NT2/D1 (cell line): ENCODE data around the gene SLC10A1.

Experiments used
- DNase-seq: peaks from one replicate; pipeline ENCODE4 v3.0.0-alpha.2; 2011; ENCODE audit warnings: low read depth, low spot score
- H3K27me3 ChIP-seq: 2 replicates; pipeline ENCODE4 v1.6.0; 2011; ENCODE audit warnings: mild to moderate bottlenecking; ENCODE audit not compliant: insufficient read length, insufficient read depth
- H3K36me3 ChIP-seq: 2 replicates; pipeline ENCODE4 v1.6.1; 2011; ENCODE audit warnings: mild to moderate bottlenecking, low read length, mixed read lengths; ENCODE audit not compliant: insufficient read depth, insufficient read length
- H3K4me1 ChIP-seq: 2 replicates; pipeline ENCODE4 v1.5.1; 2011; ENCODE audit not compliant: insufficient read depth, insufficient read length
- H3K4me3 ChIP-seq: 2 replicates; pipeline ENCODE4 v1.5.1; 2011; ENCODE audit warnings: low read depth; ENCODE audit not compliant: insufficient read length
- H3K9ac ChIP-seq: 2 replicates; pipeline ENCODE4 v1.6.0; 2011; ENCODE audit warnings: low read depth; ENCODE audit not compliant: insufficient read length
- H3K9me3 ChIP-seq: 2 replicates; pipeline ENCODE4 v1.5.1; 2011; ENCODE audit warnings: mild to moderate bottlenecking, low read length; ENCODE audit not compliant: insufficient read depth
- SUZ12 ChIP-seq: IDR thresholded peaks from 2 replicates; pipeline ENCODE4 v1.6.1; 2011; ENCODE audit not compliant: insufficient read length, insufficient read depth; ENCODE audit errors: extremely low read depth
- YY1 ChIP-seq: IDR thresholded peaks from 2 replicates; pipeline ENCODE4 v1.6.1; 2011; ENCODE audit not compliant: insufficient read length, insufficient read depth
- ZNF274 ChIP-seq: IDR thresholded peaks from 2 replicates; pipeline ENCODE4 v1.6.1; 2011; ENCODE audit warnings: mild to moderate bottlenecking, low read depth, low read length

Gene SLC10A1

DNA sequence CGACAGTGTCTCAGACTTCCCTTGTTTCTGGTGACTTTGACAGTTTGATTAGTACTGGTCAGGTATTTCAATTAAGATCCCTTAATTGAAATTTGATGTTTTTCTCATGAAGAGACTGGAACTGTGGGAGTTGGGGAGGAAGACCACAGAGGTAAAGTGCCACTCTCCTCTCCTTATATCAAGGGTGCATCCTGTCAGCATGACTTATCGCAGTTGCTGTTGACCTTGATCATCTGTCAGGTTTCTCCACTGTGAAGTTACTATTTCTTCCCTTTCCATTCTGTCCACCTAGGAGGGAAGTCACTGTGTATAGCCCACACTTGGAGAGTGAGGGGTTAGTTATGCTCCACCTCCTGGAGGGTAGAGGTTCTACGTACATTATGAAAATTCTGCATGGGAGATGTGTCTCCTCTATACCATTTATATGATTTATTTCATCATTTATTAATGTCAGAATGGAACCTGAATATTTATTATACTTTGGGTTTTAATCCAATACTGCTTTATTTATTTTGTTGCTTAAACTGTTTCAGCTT lies 41.9 kb upstream of the SLC10A1 start:
- Histone ChIP-seq H3K36me3 (no peaks in the 10 kb centered on the region), H3K4me1 (peaks cover 3% of the 10 kb centered on the region), H3K9me3 (no peaks in the 10 kb centered on the region), H3K4me3 (no peak overlapping the region), H3K27me3 (no peaks in the 10 kb centered on the region), H3K9ac (no peak overlapping the region)
- TF ChIP-seq SUZ12: no peak
- TF ChIP-seq YY1: no peak
- TF ChIP-seq ZNF274: no peak
- no peak for DNase-seq

DNA sequence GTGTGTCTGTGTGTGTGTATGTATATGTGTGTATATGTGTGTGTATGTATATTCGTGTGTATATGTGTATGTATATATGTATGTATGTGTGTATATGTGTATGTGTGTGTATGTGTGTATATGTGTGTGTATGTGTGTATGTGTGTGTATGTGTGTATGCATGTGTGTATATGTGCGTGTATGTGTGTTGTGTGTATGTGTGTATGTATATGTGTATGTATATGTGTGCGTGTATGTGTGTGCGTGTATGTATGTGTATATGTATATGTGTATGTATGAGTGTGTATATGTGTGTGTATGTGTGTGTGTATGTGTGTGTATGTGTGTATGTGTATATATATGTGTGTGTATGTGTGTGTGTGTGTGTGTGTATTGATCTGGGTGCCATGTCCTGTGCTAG lies 31.8 kb upstream of the SLC10A1 start:
- H3K4me1 ChIP-seq: no peaks in the 10 kb centered on the region
- H3K36me3 ChIP-seq: no peaks in the 10 kb centered on the region
- H3K9ac ChIP-seq: no peak overlapping the region
- DNase-seq: no peak
- no peak for TF ChIP-seq YY1
- TF ChIP-seq ZNF274: no peak
- TF ChIP-seq SUZ12: no peak
- H3K9me3 ChIP-seq: no peaks in the 10 kb centered on the region; the same call in 1 of the 2 replicates
- H3K27me3 ChIP-seq: no peaks in the 10 kb centered on the region
- H3K4me3 ChIP-seq: no peak overlapping the region

DNA sequence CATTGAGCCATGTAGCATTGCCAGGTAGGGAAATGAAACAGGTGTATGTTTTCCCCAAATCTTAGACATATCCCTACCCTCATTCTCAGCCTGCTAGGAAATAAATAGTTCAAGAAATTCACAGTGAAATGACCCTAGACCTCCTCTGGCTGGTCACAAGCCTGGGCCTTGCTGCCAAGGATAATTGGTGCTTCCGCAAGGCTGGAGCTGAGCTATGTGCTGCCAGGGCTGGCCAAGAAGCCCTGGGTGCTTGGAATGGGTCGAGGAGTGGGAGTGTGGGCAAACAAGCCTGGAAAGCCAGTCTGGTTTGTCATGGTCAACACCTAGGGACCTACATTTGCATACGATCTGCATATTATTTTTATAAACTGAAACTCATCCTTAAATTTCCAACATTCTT lies 31.3 kb upstream of the SLC10A1 start:
- Histone ChIP-seq H3K4me3 (no peak overlapping the region), H3K9ac (no peak overlapping the region), H3K4me1 (no peaks in the 10 kb centered on the region), H3K36me3 (no peaks in the 10 kb centered on the region), H3K9me3 (no peaks in the 10 kb centered on the region; the same call in 1 of the 2 replicates), H3K27me3 (no peaks in the 10 kb centered on the region)
- no peak for DNase-seq
- TF ChIP-seq ZNF274 (no peak), YY1 (no peak), SUZ12 (no peak)

DNA sequence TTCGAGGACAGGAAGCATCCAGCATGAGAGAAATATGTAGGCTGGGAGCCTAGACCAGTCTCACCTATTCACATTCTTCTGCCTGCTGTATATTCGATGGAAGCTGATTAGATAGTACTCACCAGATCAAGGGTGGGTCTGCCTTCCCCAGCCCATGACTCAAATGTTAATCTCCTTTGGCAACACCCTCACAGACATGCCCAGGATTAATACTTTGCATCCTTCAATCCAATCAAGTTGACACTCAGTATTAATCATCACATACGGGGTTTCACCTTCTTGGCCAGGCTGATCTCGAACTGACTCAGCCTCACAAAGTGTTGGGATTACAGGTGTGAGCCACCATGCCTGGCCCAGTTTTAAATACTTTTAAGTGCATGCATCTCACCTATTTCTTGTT lies 30.5 kb upstream of the SLC10A1 start:
- Histone ChIP-seq H3K9me3 (no peaks in the 10 kb centered on the region; the same call in 1 of the 2 replicates), H3K4me1 (no peaks in the 10 kb centered on the region), H3K4me3 (no peak overlapping the region), H3K36me3 (no peaks in the 10 kb centered on the region), H3K9ac (no peak overlapping the region), H3K27me3 (no peaks in the 10 kb centered on the region)
- no peak for TF ChIP-seq ZNF274
- no peak for TF ChIP-seq SUZ12
- TF ChIP-seq YY1: no peak
- no peak for DNase-seq

DNA sequence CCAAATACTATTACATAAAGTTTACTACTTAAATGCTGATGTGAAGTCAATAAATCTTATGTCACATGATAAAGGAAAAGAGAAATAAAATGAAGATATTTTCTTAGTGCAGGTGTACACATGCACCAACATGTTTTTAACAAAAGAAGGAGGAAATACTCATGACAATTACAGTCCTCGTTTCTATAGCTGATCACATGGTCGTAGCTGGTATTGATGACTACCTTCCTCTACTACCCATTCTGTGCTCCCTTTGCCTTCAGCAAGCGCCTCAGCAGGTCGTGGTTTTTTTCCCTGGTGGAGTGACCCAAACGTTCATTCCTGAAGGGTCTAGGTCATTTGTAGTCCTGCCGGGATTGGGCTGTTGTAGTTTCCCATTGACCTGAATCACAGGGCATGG lies 25.4 kb upstream of the SLC10A1 start:
- TF ChIP-seq YY1 (no peak), ZNF274 (no peak)
- no peaks in the 10 kb centered on the region for H3K27me3 ChIP-seq
- no peak overlapping the region for H3K9ac ChIP-seq
- no peaks in the 10 kb centered on the region for H3K4me1 ChIP-seq
- H3K9me3 ChIP-seq: no peaks in the 10 kb centered on the region
- no peaks in the 10 kb centered on the region for H3K36me3 ChIP-seq
- DNase-seq: no peak
- no peak overlapping the region for H3K4me3 ChIP-seq

DNA sequence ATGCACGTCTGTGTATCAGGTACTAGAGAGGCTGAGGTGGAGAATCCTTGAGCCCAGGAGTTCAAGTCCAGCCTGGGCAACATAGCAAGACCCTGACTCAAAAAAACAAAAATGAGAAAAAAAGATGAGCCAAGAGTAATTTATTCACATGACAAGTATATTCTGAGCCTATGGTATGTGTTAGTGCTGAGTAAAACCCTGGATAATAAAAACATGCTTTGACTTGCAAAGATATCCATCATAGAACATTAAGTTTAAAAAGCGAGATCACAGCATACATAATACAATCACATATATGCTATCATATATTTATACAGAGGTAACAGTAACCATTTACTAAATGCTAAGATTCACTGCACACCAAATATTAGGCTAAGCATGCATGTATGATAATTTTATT lies 23.9 kb upstream of the SLC10A1 start:
- Histone ChIP-seq H3K9me3 (no peaks in the 10 kb centered on the region), H3K27me3 (no peaks in the 10 kb centered on the region), H3K9ac (no peak overlapping the region), H3K4me1 (no peaks in the 10 kb centered on the region), H3K4me3 (no peak overlapping the region), H3K36me3 (no peaks in the 10 kb centered on the region)
- no peak for TF ChIP-seq YY1
- no peak for TF ChIP-seq SUZ12
- no peak for TF ChIP-seq ZNF274
- no peak for DNase-seq

DNA sequence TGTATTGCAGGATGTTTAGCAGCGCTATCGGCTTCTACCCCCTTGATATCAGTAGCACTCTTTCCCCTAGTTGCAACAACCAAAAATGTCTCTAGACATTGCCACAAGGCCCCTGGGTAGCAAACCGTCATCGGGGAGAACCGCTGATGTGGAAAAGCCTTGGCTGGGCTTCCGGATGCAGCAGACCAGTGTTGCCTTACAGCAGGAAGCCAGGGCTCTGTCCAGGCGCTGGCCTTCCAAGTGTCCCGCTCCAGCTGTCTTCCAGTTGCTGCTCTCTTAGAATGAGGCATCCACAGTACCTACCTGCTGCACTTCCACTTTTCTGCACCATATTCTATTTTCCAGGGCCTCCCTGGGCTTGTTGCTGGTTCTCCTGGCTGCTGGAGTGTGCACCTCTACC lies 22.6 kb upstream of the SLC10A1 start:
- TF ChIP-seq ZNF274 (no peak), YY1 (no peak), SUZ12 (no peak)
- H3K36me3 ChIP-seq: no peaks in the 10 kb centered on the region
- H3K4me1 ChIP-seq: no peaks in the 10 kb centered on the region
- H3K9me3 ChIP-seq: no peaks in the 10 kb centered on the region
- no peak overlapping the region for H3K9ac ChIP-seq
- no peak for DNase-seq
- no peak overlapping the region for H3K4me3 ChIP-seq
- no peaks in the 10 kb centered on the region for H3K27me3 ChIP-seq

DNA sequence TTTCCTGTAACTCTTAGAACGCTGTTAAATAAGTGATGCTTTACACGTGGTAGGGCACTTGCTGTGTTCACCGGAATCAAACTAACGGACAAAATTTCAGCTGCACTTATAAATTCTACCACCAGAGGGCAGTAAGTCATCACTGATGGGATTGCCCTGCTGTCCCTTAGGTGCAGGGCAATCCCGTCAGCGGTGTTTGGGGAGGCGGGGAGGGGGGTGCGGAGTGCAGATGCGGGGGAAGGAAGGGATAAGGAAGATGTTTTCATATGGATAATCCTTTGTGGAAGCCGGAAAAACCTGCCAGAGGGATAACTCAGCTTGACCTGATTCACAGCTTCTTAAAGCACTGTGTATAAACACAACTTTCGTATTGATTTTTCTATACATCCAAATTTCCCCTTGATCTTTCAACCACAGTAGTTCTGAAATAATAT lies 21.7 kb upstream of the SLC10A1 start:
- no peak for TF ChIP-seq SUZ12
- TF ChIP-seq ZNF274: no peak
- TF ChIP-seq YY1: no peak
- no peaks in the 10 kb centered on the region for H3K9me3 ChIP-seq
- no peak overlapping the region for H3K4me3 ChIP-seq
- H3K27me3 ChIP-seq: no peaks in the 10 kb centered on the region
- H3K9ac ChIP-seq: no peak overlapping the region
- peak; percentile 56 for DNase-seq
- no peaks in the 10 kb centered on the region for H3K4me1 ChIP-seq
- H3K36me3 ChIP-seq: no peaks in the 10 kb centered on the region
